ENCODE data around the gene MYL5. TPM values are rescaled to one million over a fixed set of nuclear protein-coding genes. Genes with fewer than 3 reads are reported as not detected.

The MYL5 gene
- polyA plus RNA-seq, 1 donor from 2014 or later: 15.1 TPM

GRCh38 chr4:630656-631055 is 43.7 kb upstream of the MYL5 start:
- no peak overlapping the region for H2AFZ ChIP-seq (ENCODE audit: low read depth, low read length)
- no peaks in the 10 kb centered on the region for H3K36me3 ChIP-seq (ENCODE audit: insufficient read depth, low read length)
- H3K79me2 ChIP-seq (replicated peaks; ENCODE audit: insufficient read depth, low read length): no peaks in the 10 kb centered on the region
- no peak overlapping the region for H3K9ac ChIP-seq (ENCODE audit: low read length)
- TF ChIP-seq POLR2AphosphoS5 (IDR thresholded peaks at IDR 0.05) (no peak), EZH2 (IDR thresholded peaks at IDR 0.05; ENCODE audit: borderline replicate concordance, insufficient read depth, low read length, poor library complexity, severe bottlenecking) (no peak), MXI1 (conservative IDR thresholded peaks at IDR 0.05; ENCODE audit: poor library complexity, severe bottlenecking) (no peak), SMC3 (conservative IDR thresholded peaks at IDR 0.05; ENCODE audit: poor library complexity) (no peak), TAF1 (IDR thresholded peaks at IDR 0.05; ENCODE audit: low read depth) (no peak), RAD21 (conservative IDR thresholded peaks at IDR 0.05) (no peak), EP300 (conservative IDR thresholded peaks at IDR 0.05; ENCODE audit: poor library complexity, severe bottlenecking) (no peak)
- TF ChIP-seq, protein P1, sequence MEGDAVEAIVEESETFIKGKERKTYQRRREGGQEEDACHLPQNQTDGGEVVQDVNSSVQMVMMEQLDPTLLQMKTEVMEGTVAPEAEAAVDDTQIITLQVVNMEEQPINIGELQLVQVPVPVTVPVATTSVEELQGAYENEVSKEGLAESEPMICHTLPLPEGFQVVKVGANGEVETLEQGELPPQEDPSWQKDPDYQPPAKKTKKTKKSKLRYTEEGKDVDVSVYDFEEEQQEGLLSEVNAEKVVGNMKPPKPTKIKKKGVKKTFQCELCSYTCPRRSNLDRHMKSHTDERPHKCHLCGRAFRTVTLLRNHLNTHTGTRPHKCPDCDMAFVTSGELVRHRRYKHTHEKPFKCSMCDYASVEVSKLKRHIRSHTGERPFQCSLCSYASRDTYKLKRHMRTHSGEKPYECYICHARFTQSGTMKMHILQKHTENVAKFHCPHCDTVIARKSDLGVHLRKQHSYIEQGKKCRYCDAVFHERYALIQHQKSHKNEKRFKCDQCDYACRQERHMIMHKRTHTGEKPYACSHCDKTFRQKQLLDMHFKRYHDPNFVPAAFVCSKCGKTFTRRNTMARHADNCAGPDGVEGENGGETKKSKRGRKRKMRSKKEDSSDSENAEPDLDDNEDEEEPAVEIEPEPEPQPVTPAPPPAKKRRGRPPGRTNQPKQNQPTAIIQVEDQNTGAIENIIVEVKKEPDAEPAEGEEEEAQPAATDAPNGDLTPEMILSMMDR (IDR thresholded peaks at IDR 0.05; ENCODE audit: poor library complexity, severe bottlenecking): no peak
- TF ChIP-seq, protein P2, sequence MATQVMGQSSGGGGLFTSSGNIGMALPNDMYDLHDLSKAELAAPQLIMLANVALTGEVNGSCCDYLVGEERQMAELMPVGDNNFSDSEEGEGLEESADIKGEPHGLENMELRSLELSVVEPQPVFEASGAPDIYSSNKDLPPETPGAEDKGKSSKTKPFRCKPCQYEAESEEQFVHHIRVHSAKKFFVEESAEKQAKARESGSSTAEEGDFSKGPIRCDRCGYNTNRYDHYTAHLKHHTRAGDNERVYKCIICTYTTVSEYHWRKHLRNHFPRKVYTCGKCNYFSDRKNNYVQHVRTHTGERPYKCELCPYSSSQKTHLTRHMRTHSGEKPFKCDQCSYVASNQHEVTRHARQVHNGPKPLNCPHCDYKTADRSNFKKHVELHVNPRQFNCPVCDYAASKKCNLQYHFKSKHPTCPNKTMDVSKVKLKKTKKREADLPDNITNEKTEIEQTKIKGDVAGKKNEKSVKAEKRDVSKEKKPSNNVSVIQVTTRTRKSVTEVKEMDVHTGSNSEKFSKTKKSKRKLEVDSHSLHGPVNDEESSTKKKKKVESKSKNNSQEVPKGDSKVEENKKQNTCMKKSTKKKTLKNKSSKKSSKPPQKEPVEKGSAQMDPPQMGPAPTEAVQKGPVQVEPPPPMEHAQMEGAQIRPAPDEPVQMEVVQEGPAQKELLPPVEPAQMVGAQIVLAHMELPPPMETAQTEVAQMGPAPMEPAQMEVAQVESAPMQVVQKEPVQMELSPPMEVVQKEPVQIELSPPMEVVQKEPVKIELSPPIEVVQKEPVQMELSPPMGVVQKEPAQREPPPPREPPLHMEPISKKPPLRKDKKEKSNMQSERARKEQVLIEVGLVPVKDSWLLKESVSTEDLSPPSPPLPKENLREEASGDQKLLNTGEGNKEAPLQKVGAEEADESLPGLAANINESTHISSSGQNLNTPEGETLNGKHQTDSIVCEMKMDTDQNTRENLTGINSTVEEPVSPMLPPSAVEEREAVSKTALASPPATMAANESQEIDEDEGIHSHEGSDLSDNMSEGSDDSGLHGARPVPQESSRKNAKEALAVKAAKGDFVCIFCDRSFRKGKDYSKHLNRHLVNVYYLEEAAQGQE (IDR thresholded peaks at IDR 0.05; ENCODE audit: borderline replicate concordance): no peak
- H3K4me2 ChIP-seq (ENCODE audit: low read length): no peak overlapping the region
- no peak overlapping the region for H3K4me3 ChIP-seq (ENCODE audit: low read length)
- no peaks in the 10 kb centered on the region for H3K9me3 ChIP-seq (ENCODE audit: low read length)
- no peaks in the 10 kb centered on the region for H3K27me3 ChIP-seq (ENCODE audit: insufficient read depth, low read depth, low read length)
- H3K27ac ChIP-seq (ENCODE audit: low read length): no peak overlapping the region
- no peaks in the 10 kb centered on the region for H4K20me1 ChIP-seq (ENCODE audit: insufficient read depth)
- H3K9me2 ChIP-seq (ENCODE audit: insufficient read depth, low read length): no peaks in the 10 kb centered on the region
- no peaks in the 10 kb centered on the region for H3F3A ChIP-seq (ENCODE audit: insufficient read depth, low read length, poor library complexity, severe bottlenecking)

DNA sequence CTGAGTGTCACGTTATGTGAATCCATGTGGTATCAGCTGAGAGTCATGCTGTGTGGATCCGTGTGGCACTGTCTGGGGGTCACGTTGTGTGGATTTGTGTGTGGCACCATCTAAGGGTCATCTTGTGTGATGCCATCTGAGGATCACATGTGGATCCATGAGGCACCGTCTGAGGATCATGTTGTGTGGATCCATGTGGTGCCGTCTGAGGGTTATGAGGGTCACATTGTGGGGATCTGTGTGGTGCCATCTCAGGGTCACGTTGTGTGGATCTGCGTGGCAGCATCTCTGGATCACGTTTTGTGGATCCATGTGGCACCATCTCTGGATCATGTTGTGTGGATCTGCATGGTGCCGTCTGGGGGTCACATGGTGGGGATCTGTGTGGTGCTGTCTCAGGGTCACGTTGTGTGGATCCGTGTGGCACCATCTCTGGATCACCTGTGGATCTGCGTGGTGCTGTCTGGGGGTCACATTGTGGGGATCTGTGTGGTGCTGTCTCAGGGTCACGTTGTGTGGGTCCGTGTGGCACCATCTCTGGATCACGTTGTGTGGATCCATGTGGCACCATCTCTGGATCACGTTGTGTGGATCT is 42.0 kb upstream of the MYL5 start:
- no peaks in the 10 kb centered on the region for H3K9me2 ChIP-seq (ENCODE audit: insufficient read depth, low read length)
- no peak overlapping the region for H3K4me3 ChIP-seq (ENCODE audit: low read length)
- H3K79me2 ChIP-seq (replicated peaks; ENCODE audit: insufficient read depth, low read length): no peaks in the 10 kb centered on the region
- H3K4me2 ChIP-seq (ENCODE audit: low read length): no peak overlapping the region
- no peaks in the 10 kb centered on the region for H3K9me3 ChIP-seq (ENCODE audit: low read length)
- no peak for TF ChIP-seq EZH2 (IDR thresholded peaks at IDR 0.05; ENCODE audit: borderline replicate concordance, insufficient read depth, low read length, poor library complexity, severe bottlenecking)
- TF ChIP-seq EP300 (conservative IDR thresholded peaks at IDR 0.05; ENCODE audit: poor library complexity, severe bottlenecking): no peak
- no peak overlapping the region for H3K27ac ChIP-seq (ENCODE audit: low read length)
- no peak overlapping the region for H2AFZ ChIP-seq (ENCODE audit: low read depth, low read length)
- no peaks in the 10 kb centered on the region for H3F3A ChIP-seq (ENCODE audit: insufficient read depth, low read length, poor library complexity, severe bottlenecking)
- H3K27me3 ChIP-seq (ENCODE audit: insufficient read depth, low read depth, low read length): no peaks in the 10 kb centered on the region
- no peaks in the 10 kb centered on the region for H4K20me1 ChIP-seq (ENCODE audit: insufficient read depth)
- H3K36me3 ChIP-seq (ENCODE audit: insufficient read depth, low read length): no peaks in the 10 kb centered on the region
- no peak overlapping the region for H3K9ac ChIP-seq (ENCODE audit: low read length)

Data from neural cell (in vitro differentiated cells).